Neural cell (in vitro differentiated cells): Measurements from ENCODE around the gene CISD3. TPM values are rescaled to one million over a fixed set of nuclear protein-coding genes. Genes with fewer than 3 reads are reported as not detected.

Source experiments
- H2AFZ ChIP-seq: fragments of 200-600, 300-800 bp; sonication (generic), shearing (Covaris generic); 2 replicates; pipeline ENCODE4 v1.6.0; 2014; ENCODE audit warnings: low read depth, mild to moderate bottlenecking, antibody characterized with exemption, low read length, moderate library complexity
- H3F3A ChIP-seq: fragments of 200-600 bp; shearing (Covaris generic); 2 replicates; pipeline ENCODE4 v1.6.1; 2016; ENCODE audit warnings: mild to moderate bottlenecking, moderate library complexity, mixed read lengths, antibody characterized with exemption, low read length; ENCODE audit not compliant: insufficient read depth, poor library complexity, severe bottlenecking
- H3K27ac ChIP-seq: fragments of 200-600, 300-800 bp; sonication (generic), shearing (Covaris generic); 2 replicates; pipeline ENCODE4 v1.5.1; 2014; ENCODE audit warnings: mild to moderate bottlenecking, low read length, moderate library complexity
- H3K27me3 ChIP-seq: fragments of 300-800, 200-600 bp; sonication (generic), shearing (Covaris generic); 2 replicates; pipeline ENCODE4 v1.6.0; 2014; ENCODE audit warnings: mild to moderate bottlenecking, low read depth, low read length, moderate library complexity; ENCODE audit not compliant: insufficient read depth
- H3K36me3 ChIP-seq: fragments of 300-800, 200-600 bp; sonication (generic), shearing (Covaris generic); 2 replicates; pipeline ENCODE4 v1.5.1; 2014; ENCODE audit warnings: mild to moderate bottlenecking, antibody characterized with exemption, low read length, moderate library complexity; ENCODE audit not compliant: insufficient read depth
- H3K4me2 ChIP-seq: fragments of 300-800, 200-600 bp; sonication (generic), shearing (Covaris generic); 2 replicates; pipeline ENCODE4 v1.6.0; 2014; ENCODE audit warnings: mild to moderate bottlenecking, low read length
- H3K4me3 ChIP-seq: fragments of 300-800, 200-600 bp; sonication (generic), shearing (Covaris generic); 2 replicates; pipeline ENCODE4 v1.5.1; 2014; ENCODE audit warnings: mild to moderate bottlenecking, low read length, moderate library complexity
- H3K79me2 ChIP-seq: fragments of 200-600 bp; shearing (Covaris generic); replicated peaks from 2 replicates; pipeline ENCODE4 v1.6.0; 2014; ENCODE audit warnings: mild to moderate bottlenecking, low read length, moderate library complexity; ENCODE audit not compliant: insufficient read depth
- H3K9ac ChIP-seq: fragments of 300-800, 200-600 bp; sonication (generic), shearing (Covaris generic); 2 replicates; pipeline ENCODE4 v1.6.1; 2016; ENCODE audit warnings: mild to moderate bottlenecking, low read length, mixed read lengths
- H3K9me2 ChIP-seq: fragments of 200-600 bp; shearing (Covaris generic); 2 replicates; pipeline ENCODE4 v1.6.1; 2016; ENCODE audit warnings: mild to moderate bottlenecking, low read length, mixed read lengths; ENCODE audit not compliant: insufficient read depth
- H3K9me3 ChIP-seq: fragments of 200-600, 300-800 bp; sonication (generic), shearing (Covaris generic); 2 replicates; pipeline ENCODE4 v1.6.1; 2016; ENCODE audit warnings: mild to moderate bottlenecking, mixed run types, low read length, moderate library complexity, mixed read lengths
- H4K20me1 ChIP-seq: fragments of 200-600 bp; shearing (Covaris generic); 2 replicates; pipeline ENCODE4 v1.6.1; 2016; ENCODE audit warnings: mild to moderate bottlenecking, mixed run types; ENCODE audit not compliant: insufficient read depth
- EP300 ChIP-seq: fragments of 450-650 bp; conservative IDR thresholded peaks from 2 replicates; pipeline ENCODE4 v1.6.1; 2014; ENCODE audit warnings: antibody characterized with exemption, mild to moderate bottlenecking, moderate library complexity; ENCODE audit not compliant: poor library complexity, severe bottlenecking
- EZH2 ChIP-seq: fragments of 200-600, 300-800 bp; shearing (Covaris generic), sonication (generic); IDR thresholded peaks from 2 replicates; pipeline ENCODE4 v1.6.1; 2014; ENCODE audit warnings: antibody characterized with exemption, low read length, borderline replicate concordance, mild to moderate bottlenecking; ENCODE audit not compliant: insufficient read depth, poor library complexity, severe bottlenecking
- MXI1 ChIP-seq: fragments of 450-650 bp; conservative IDR thresholded peaks from 2 replicates; pipeline ENCODE4 v1.6.1; 2014; ENCODE audit warnings: antibody characterized with exemption, mild to moderate bottlenecking; ENCODE audit not compliant: poor library complexity, severe bottlenecking
- POLR2AphosphoS5 ChIP-seq: IDR thresholded peaks from 2 replicates; pipeline ENCODE4 v1.6.1; 2012
- RAD21 ChIP-seq: fragments of 450-650 bp; conservative IDR thresholded peaks from 2 replicates; pipeline ENCODE4 v1.6.1; 2014; ENCODE audit warnings: antibody characterized with exemption, mild to moderate bottlenecking, moderate library complexity
- REST ChIP-seq: IDR thresholded peaks from 2 replicates; pipeline ENCODE4 v1.6.1; 2012; ENCODE audit warnings: borderline replicate concordance
- SMC3 ChIP-seq: fragments of 450-650 bp; conservative IDR thresholded peaks from 2 replicates; pipeline ENCODE4 v1.6.1; 2014; ENCODE audit warnings: antibody characterized with exemption, mild to moderate bottlenecking, moderate library complexity; ENCODE audit not compliant: poor library complexity
- TAF1 ChIP-seq: IDR thresholded peaks from 2 replicates; pipeline ENCODE4 v1.6.1; 2012; ENCODE audit warnings: low read depth
- polyA plus RNA-seq: library from polyadenylated mRNA; depleted of rRNA; stranded (reverse); fragments of >200 nt; gene quantifications from 2 replicates; pipeline ENCODE4 v1.2.3, GENCODE V29; 2014
- TF ChIP-seq, protein P1 (sequence below): fragments of 450-650 bp; IDR thresholded peaks from 2 replicates; pipeline ENCODE4 v1.5.1; 2014; ENCODE audit warnings: antibody characterized with exemption, mild to moderate bottlenecking, moderate library complexity; ENCODE audit not compliant: poor library complexity, severe bottlenecking

Gene CISD3
- polyA plus RNA-seq, 1 donor from 2014 or later = 1.2 TPM

- TF ChIP-seq EP300 (no peak), RAD21 (no peak)
- TF ChIP-seq, protein P1, sequence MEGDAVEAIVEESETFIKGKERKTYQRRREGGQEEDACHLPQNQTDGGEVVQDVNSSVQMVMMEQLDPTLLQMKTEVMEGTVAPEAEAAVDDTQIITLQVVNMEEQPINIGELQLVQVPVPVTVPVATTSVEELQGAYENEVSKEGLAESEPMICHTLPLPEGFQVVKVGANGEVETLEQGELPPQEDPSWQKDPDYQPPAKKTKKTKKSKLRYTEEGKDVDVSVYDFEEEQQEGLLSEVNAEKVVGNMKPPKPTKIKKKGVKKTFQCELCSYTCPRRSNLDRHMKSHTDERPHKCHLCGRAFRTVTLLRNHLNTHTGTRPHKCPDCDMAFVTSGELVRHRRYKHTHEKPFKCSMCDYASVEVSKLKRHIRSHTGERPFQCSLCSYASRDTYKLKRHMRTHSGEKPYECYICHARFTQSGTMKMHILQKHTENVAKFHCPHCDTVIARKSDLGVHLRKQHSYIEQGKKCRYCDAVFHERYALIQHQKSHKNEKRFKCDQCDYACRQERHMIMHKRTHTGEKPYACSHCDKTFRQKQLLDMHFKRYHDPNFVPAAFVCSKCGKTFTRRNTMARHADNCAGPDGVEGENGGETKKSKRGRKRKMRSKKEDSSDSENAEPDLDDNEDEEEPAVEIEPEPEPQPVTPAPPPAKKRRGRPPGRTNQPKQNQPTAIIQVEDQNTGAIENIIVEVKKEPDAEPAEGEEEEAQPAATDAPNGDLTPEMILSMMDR = peak; percentile 28
- H3K36me3 ChIP-seq = peaks cover 7% of the 10 kb centered on the region
- H3K9me2 ChIP-seq = no peaks in the 10 kb centered on the region
- no peak overlapping the region for H3K9ac ChIP-seq
- H3F3A ChIP-seq = no peaks in the 10 kb centered on the region
- no peaks in the 10 kb centered on the region for H4K20me1 ChIP-seq
- H3K9me3 ChIP-seq = no peaks in the 10 kb centered on the region
- no peaks in the 10 kb centered on the region for H3K79me2 ChIP-seq
- no peak overlapping the region for H2AFZ ChIP-seq
- H3K27ac ChIP-seq = no peak overlapping the region
- H3K4me2 ChIP-seq = no peak overlapping the region
- H3K27me3 ChIP-seq = no peaks in the 10 kb centered on the region
- H3K4me3 ChIP-seq = no peak overlapping the region
These were observed 31.5 kb downstream of the CISD3 start for GRCh38 chr17:38761612-38762011.

GRCh38 chr17:38762231-38762630, 32.1 kb downstream of the CISD3 start:
- Histone ChIP-seq H3K79me2 (no peaks in the 10 kb centered on the region), H2AFZ (no peak overlapping the region), H3K4me2 (no peak overlapping the region), H3K36me3 (peaks cover 7% of the 10 kb centered on the region), H3F3A (no peaks in the 10 kb centered on the region), H3K9me2 (no peaks in the 10 kb centered on the region), H3K27me3 (no peaks in the 10 kb centered on the region), H3K9me3 (no peaks in the 10 kb centered on the region), H4K20me1 (no peaks in the 10 kb centered on the region), H3K27ac (no peak overlapping the region), H3K4me3 (no peak overlapping the region), H3K9ac (no peak overlapping the region)
- no peak for TF ChIP-seq RAD21
- TF ChIP-seq TAF1 = no peak
- TF ChIP-seq EP300 = no peak
- no peak for TF ChIP-seq EZH2
- TF ChIP-seq, protein P1 = no peak
- TF ChIP-seq REST = no peak
- no peak for TF ChIP-seq POLR2AphosphoS5
- TF ChIP-seq MXI1 = no peak
- TF ChIP-seq SMC3 = no peak
